HCT116 (cell line): ENCODE measurements around the gene LLCFC1. TPM values are rescaled to one million over a fixed set of nuclear protein-coding genes. Genes with fewer than 3 reads are reported as not detected.

ENCODE experiments used
- ATAC-seq: fragments of 200-7000 bp; cut with Tn5 transposase; 2 replicates; pipeline ENCODE4 v1.9.1; 2020; ENCODE audit warnings: mild to moderate bottlenecking, moderate library complexity
- BruUV-seq: library from RNA; stranded (reverse); fragments of 400-500 nt; replicated peaks from 2 replicates; lab custom pipeline; 2021; lab: Mats Ljungman, UMichigan
- CTCF ChIA-PET: fragments of 300-600 bp; sonication (Branson Sonifier 250); formaldehyde crosslinking; loops from one replicate; lab custom pipeline; 2021; ENCODE audit warnings: antibody characterized with exemption; lab: Charles Lee
- POLR2A ChIA-PET: fragments of 300-600, 350-600 bp; sonication (Branson Sonifier 250); formaldehyde crosslinking; loops from one replicate; lab custom pipeline; 2021; ENCODE audit warnings: antibody characterized with exemption; lab: Charles Lee
- RAD21 ChIA-PET, 2 experiments: fragments of 300-600 bp; sonication (Branson Sonifier 250); formaldehyde crosslinking; loops; one replicate each; lab custom pipeline; 2023; ENCODE audit warnings: low total read pairs in 2 of 2; ENCODE audit not compliant: uncharacterized antibody in 2 of 2, unreplicated experiment in 2 of 2, low non-redundant PET in 1 of 2; lab: Charles Lee
- DNase-seq: peaks from one replicate; pipeline ENCODE4 v3.0.0-alpha.2; 2010; ENCODE audit warnings: low read depth, low spot score
- H2AFZ ChIP-seq: fragments of 200-600 bp; shearing (Covaris generic), sonication (generic); 2 replicates; pipeline ENCODE4 v1.6.1; 2017; ENCODE audit warnings: low read depth, mixed run types, mixed read lengths, antibody characterized with exemption, low read length; ENCODE audit not compliant: poor library complexity, severe bottlenecking
- H3K27ac ChIP-seq: 2 replicates; pipeline ENCODE4 v1.5.1; 2012; ENCODE audit warnings: low read depth, low read length
- H3K27me3 ChIP-seq: fragments of 200-600 bp; sonication (generic); 2 replicates; pipeline ENCODE4 v1.6.1; 2016; ENCODE audit warnings: mixed run types, low read length, mixed read lengths; ENCODE audit not compliant: insufficient read depth
- H3K36me3 ChIP-seq, 2 experiments: fragments of 200-500 bp in 1 of 2; fragments of 200-600 bp in 1 of 2; sonication (Bioruptor generic) in 1 of 2; sonication (generic) in 1 of 2; 2 replicates each; pipeline versions ENCODE4 v1.5.1 to v1.6.1; 2014 to 2016; ENCODE audit warnings: low read length in 2 of 2, inconsistent platforms in 1 of 2, mixed read lengths in 1 of 2, mixed run types in 1 of 2; ENCODE audit not compliant: insufficient read depth in 2 of 2, control insufficient read depth in 1 of 2
- H3K4me1 ChIP-seq, 2 experiments: fragments of 200-600 bp in 1 of 2; sonication (generic) in 1 of 2; 2 replicates each; pipeline versions ENCODE4 v1.5.1 to v1.6.1; 2012 to 2017; ENCODE audit warnings: low read length in 2 of 2, inconsistent platforms in 1 of 2, mild to moderate bottlenecking in 1 of 2, mixed read lengths in 1 of 2, mixed run types in 1 of 2, moderate library complexity in 1 of 2; ENCODE audit not compliant: insufficient read depth in 2 of 2, control insufficient read depth in 1 of 2
- H3K4me2 ChIP-seq: fragments of 200-600 bp; sonication (generic); 2 replicates; pipeline ENCODE4 v1.6.1; 2017; ENCODE audit warnings: mixed run types, low read length, mixed read lengths
- H3K4me3 ChIP-seq, 2 experiments: fragments of 200-600 bp in 1 of 2; sonication (generic) in 1 of 2; replicated peaks in 1 of 2; 2 replicates each; pipeline ENCODE4 v1.5.1; 2011 to 2016; ENCODE audit warnings: low read length in 2 of 2, control low read depth in 1 of 2, low read depth in 1 of 2, mild to moderate bottlenecking in 1 of 2, mixed read lengths in 1 of 2, mixed run types in 1 of 2
- H3K79me2 ChIP-seq: fragments of 200-600 bp; sonication (generic); 2 replicates; pipeline ENCODE4 v1.6.1; 2017; ENCODE audit warnings: mild to moderate bottlenecking, mixed run types, low read length, moderate library complexity, mixed read lengths; ENCODE audit not compliant: insufficient read depth
- H3K9ac ChIP-seq: fragments of 200-600 bp; sonication (generic); 2 replicates; pipeline ENCODE4 v1.6.1; 2016; ENCODE audit warnings: low read length, mixed read lengths
- H3K9me2 ChIP-seq: fragments of 200-600 bp; sonication (generic), shearing (Covaris generic); 2 replicates; pipeline ENCODE4 v1.6.1; 2017; ENCODE audit warnings: mixed run types, mild to moderate bottlenecking, moderate library complexity; ENCODE audit not compliant: insufficient read depth
- H3K9me3 ChIP-seq, 2 experiments: fragments of 200-500 bp in 1 of 2; fragments of 200-600 bp in 1 of 2; sonication (Bioruptor generic) in 1 of 2; sonication (generic) in 1 of 2; 2 replicates each; pipeline ENCODE4 v1.6.1; 2014 to 2017; ENCODE audit warnings: low read length in 2 of 2, mixed read lengths in 2 of 2, inconsistent platforms in 1 of 2, low read depth in 1 of 2, mild to moderate bottlenecking in 1 of 2, mixed run types in 1 of 2, moderate library complexity in 1 of 2; ENCODE audit not compliant: control insufficient read depth in 1 of 2, insufficient read depth in 1 of 2
- H4K20me1 ChIP-seq: fragments of 200-600 bp; sonication (generic), shearing (Covaris generic); 2 replicates; pipeline ENCODE4 v1.6.1; 2017; ENCODE audit warnings: mixed run types, mild to moderate bottlenecking, moderate library complexity; ENCODE audit not compliant: insufficient read depth
- CTCF ChIP-seq, 3 experiments: fragments of 200-600 bp in 1 of 3; sonication (generic) in 1 of 3; IDR thresholded peaks in 2 of 3; conservative IDR thresholded peaks in 1 of 3; 2 replicates each; pipeline ENCODE4 v1.5.1; 2012 to 2017; ENCODE audit warnings: low read depth in 2 of 3, low read length in 2 of 3, antibody characterized with exemption in 1 of 3, borderline replicate concordance in 1 of 3, control low read depth in 1 of 3, mild to moderate bottlenecking in 1 of 3, mixed read lengths in 1 of 3, mixed run types in 1 of 3, moderate library complexity in 1 of 3; ENCODE audit not compliant: insufficient read depth in 1 of 3
- ELF1 ChIP-seq: IDR thresholded peaks from 2 replicates; pipeline ENCODE4 v1.6.1; 2012; ENCODE audit warnings: low read depth, borderline replicate concordance
- RAD21 ChIP-seq: IDR thresholded peaks from 2 replicates; pipeline ENCODE4 v1.6.1; 2012; ENCODE audit warnings: low read depth, mild to moderate bottlenecking
- SP1 ChIP-seq: IDR thresholded peaks from 2 replicates; pipeline ENCODE4 v1.6.1; 2012; ENCODE audit warnings: low read depth
- intact Hi-C: fragments of 100-400 bp; cut with micrococcal nuclease; formaldehyde crosslinking; loops from 2 replicates; pipeline ENCODE4 v1.10.0; 2022
- total RNA-seq: library from RNA; stranded (reverse); gene quantifications from one replicate; pipeline ENCODE4 v1.2.1, GENCODE V29; 2021; ENCODE audit not compliant: unreplicated experiment

The LLCFC1 gene
- total RNA-seq, 1 experiment from 2014 or later, result not detected

- peak; percentile 96 for ATAC-seq
- BruUV-seq, result no TSS peak
- TF ChIP-seq SP1 (no peak), RAD21 (peak; percentile 40), CTCF (IDR thresholded peaks at IDR 0.05 in 2 of 3, conservative IDR thresholded peaks at IDR 0.05 in 1 of 3; ENCODE audit: borderline replicate concordance in 1 of 3, insufficient read depth in 1 of 3, low read depth in 2 of 3, low read length in 2 of 3) (peak; percentile 43 to 69 (median 49); a peak in 5 of 6 replicates), ELF1 (no peak)
- H3K36me3 ChIP-seq, result no peaks in the 10 kb centered on the region
- H2AFZ ChIP-seq, result no peak overlapping the region
- RAD21 ChIA-PET, result interaction anchor here in 1 of 2 experiments (1.2 kb wide), 1 partner anchor 52 kb away, joined by 5 read pairs; no protein-coding TSS in a partner anchor
- CTCF ChIA-PET, result interaction anchor here (0.9 to 2.1 kb wide), 13 partner anchors 9 to 306 kb away, joined by 3 to 13 read pairs (median 5); partner anchors contain the start of gene KEL
- no peaks in the 10 kb centered on the region for H3K4me1 ChIP-seq
- DNase-seq, result peak; percentile 18
- no peak overlapping the region for H3K27ac ChIP-seq
- H4K20me1 ChIP-seq, result no peaks in the 10 kb centered on the region
- peaks cover 7% of the 10 kb centered on the region; the same call in 1 of the 2 replicates for H3K27me3 ChIP-seq
- H3K9ac ChIP-seq, result no peak overlapping the region
- H3K9me2 ChIP-seq, result no peaks in the 10 kb centered on the region
- POLR2A ChIA-PET, result interaction anchor here (0.6 to 0.9 kb wide), 2 partner anchors 17 to 384 kb away, joined by 3 read pairs; no protein-coding TSS in a partner anchor
- no peak overlapping the region for H3K4me3 ChIP-seq
- no peaks in the 10 kb centered on the region for H3K9me3 ChIP-seq
- intact Hi-C loops, result no loop called here
- no peak overlapping the region for H3K4me2 ChIP-seq
- H3K79me2 ChIP-seq, result no peaks in the 10 kb centered on the region
Observed at GRCh38 chr7:142908921-142909890, 30.1 kb upstream of the LLCFC1 start.
